Left ventricle myocardium inferior (tissue), 1 donor: ENCODE measurements around the gene GPR37. TPM values are rescaled to one million over a fixed set of nuclear protein-coding genes. Genes with fewer than 3 reads are reported as not detected.

Source experiments
- DNase-seq: peaks from one replicate; pipeline ENCODE4 v3.0.0-alpha.2; 2020
- H3K27ac ChIP-seq: fragments of 200-600 bp; replicated peaks from 2 replicates; pipeline ENCODE4 v1.8.0; 2021
- H3K27me3 ChIP-seq: fragments of 200-600 bp; 2 replicates; pipeline ENCODE4 v1.8.0; 2021; ENCODE audit warnings: low read depth
- H3K36me3 ChIP-seq: fragments of 200-600 bp; 2 replicates; pipeline ENCODE4 v1.8.0; 2021
- H3K4me1 ChIP-seq: fragments of 200-600 bp; 2 replicates; pipeline ENCODE4 v1.8.0; 2021
- H3K4me3 ChIP-seq: fragments of 200-600 bp; 2 replicates; pipeline ENCODE4 v1.8.0; 2021; ENCODE audit warnings: mild to moderate bottlenecking, moderate library complexity
- H3K9me3 ChIP-seq: fragments of 200-600 bp; replicated peaks from 2 replicates; pipeline ENCODE4 v1.8.0; 2021
- CTCF ChIP-seq: fragments of 200-600 bp; IDR thresholded peaks from 2 replicates; pipeline ENCODE4 v1.8.0; 2021; ENCODE audit warnings: antibody characterized with exemption, mild to moderate bottlenecking, borderline replicate concordance
- intact Hi-C: fragments of 100-400 bp; cut with micrococcal nuclease; formaldehyde crosslinking; loops from one replicate; pipeline ENCODE4 v1.11.0; 2022
- total RNA-seq: library from RNA; stranded (reverse); fragmentation: NEBNext Ultra II Directional; extraction: Animal tissue kit (Norgen Biotek cat#: 25700); gene quantifications from one replicate; pipeline ENCODE4 v1.2.1, GENCODE V29; 2021
- donor health status: DM: no; HTN: yes; CAD: no; lungs with severe emphysema.

GPR37 gene
- total RNA-seq, 1 donor from 2014 or later: not detected

- H3K36me3 ChIP-seq: no peaks in the 10 kb centered on the region
- H3K4me1 ChIP-seq: no peaks in the 10 kb centered on the region
- intact Hi-C loops: no loop called here
- H3K9me3 ChIP-seq: no peaks in the 10 kb centered on the region
- H3K27ac ChIP-seq: no peak overlapping the region
- no peak for DNase-seq
- H3K4me3 ChIP-seq: no peak overlapping the region
- no peak for TF ChIP-seq CTCF
- H3K27me3 ChIP-seq: no peaks in the 10 kb centered on the region
Observed at GRCh38 chr7:124810605-124811004, 45.0 kb upstream of the GPR37 start.

- intact Hi-C loops: no loop called here
- TF ChIP-seq CTCF: no peak
- H3K4me3 ChIP-seq: no peak overlapping the region
- H3K36me3 ChIP-seq: no peaks in the 10 kb centered on the region
- DNase-seq: no peak
- H3K9me3 ChIP-seq: no peaks in the 10 kb centered on the region
- H3K27ac ChIP-seq: no peak overlapping the region
- no peaks in the 10 kb centered on the region for H3K4me1 ChIP-seq
- no peaks in the 10 kb centered on the region for H3K27me3 ChIP-seq
Observed at GRCh38 chr7:124808206-124808605, 42.6 kb upstream of the GPR37 start.

GRCh38 chr7:124801330-124801895 is 35.8 kb upstream of the GPR37 start:
- no peak for DNase-seq
- H3K36me3 ChIP-seq: no peaks in the 10 kb centered on the region
- no peak overlapping the region for H3K27ac ChIP-seq
- peaks cover 10% of the 10 kb centered on the region for H3K27me3 ChIP-seq
- peaks cover 6% of the 10 kb centered on the region for H3K9me3 ChIP-seq
- H3K4me1 ChIP-seq: no peaks in the 10 kb centered on the region
- H3K4me3 ChIP-seq: no peak overlapping the region
- no peak for TF ChIP-seq CTCF
- intact Hi-C loops: no loop called here

GRCh38 chr7:124800386-124800785 is 34.8 kb upstream of the GPR37 start:
- no peak for TF ChIP-seq CTCF
- no peaks in the 10 kb centered on the region for H3K4me1 ChIP-seq
- no peak overlapping the region for H3K27ac ChIP-seq
- no peak for DNase-seq
- H3K36me3 ChIP-seq: no peaks in the 10 kb centered on the region
- no peak overlapping the region for H3K4me3 ChIP-seq
- intact Hi-C loops: no loop called here
- H3K27me3 ChIP-seq: peaks cover 10% of the 10 kb centered on the region
- H3K9me3 ChIP-seq: peaks cover 16% of the 10 kb centered on the region

GRCh38 chr7:124799448-124799847 is 33.9 kb upstream of the GPR37 start:
- Histone ChIP-seq H3K36me3 (no peaks in the 10 kb centered on the region), H3K4me3 (no peak overlapping the region), H3K27me3 (peaks cover 10% of the 10 kb centered on the region), H3K4me1 (no peaks in the 10 kb centered on the region), H3K27ac (no peak overlapping the region), H3K9me3 (peaks cover 20% of the 10 kb centered on the region)
- no peak for TF ChIP-seq CTCF
- DNase-seq: no peak
- intact Hi-C loops: no loop called here
